ENCODE results near the gene WNT11. TPM values are rescaled to one million over a fixed set of nuclear protein-coding genes. Genes with fewer than 3 reads are reported as not detected.

Gene WNT11
- total RNA-seq, 1 donor from 2014 or later, result not detected

DNA sequence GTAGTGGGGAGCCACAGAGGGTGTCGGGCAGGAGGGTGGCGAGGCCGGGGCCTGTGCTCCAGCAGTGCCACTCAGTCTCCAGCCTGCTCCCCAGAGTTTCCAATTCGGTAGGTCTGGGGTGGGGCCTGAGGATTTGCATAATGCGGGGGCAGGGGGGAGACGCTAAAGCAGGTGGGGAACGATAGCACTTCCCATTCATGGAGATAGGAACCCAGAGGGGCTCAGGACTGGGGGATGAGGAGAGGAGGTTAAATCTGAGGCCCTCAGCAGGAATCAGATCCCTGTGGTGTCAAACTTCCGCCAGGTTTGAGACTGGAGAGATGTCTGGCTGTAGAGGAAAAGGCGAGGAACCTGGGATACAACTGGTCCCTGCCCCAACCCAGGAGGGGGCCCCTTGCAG is 29.8 kb downstream of the WNT11 start:
- no peak for DNase-seq (ENCODE audit: low read depth in 2 of 2)

DNA sequence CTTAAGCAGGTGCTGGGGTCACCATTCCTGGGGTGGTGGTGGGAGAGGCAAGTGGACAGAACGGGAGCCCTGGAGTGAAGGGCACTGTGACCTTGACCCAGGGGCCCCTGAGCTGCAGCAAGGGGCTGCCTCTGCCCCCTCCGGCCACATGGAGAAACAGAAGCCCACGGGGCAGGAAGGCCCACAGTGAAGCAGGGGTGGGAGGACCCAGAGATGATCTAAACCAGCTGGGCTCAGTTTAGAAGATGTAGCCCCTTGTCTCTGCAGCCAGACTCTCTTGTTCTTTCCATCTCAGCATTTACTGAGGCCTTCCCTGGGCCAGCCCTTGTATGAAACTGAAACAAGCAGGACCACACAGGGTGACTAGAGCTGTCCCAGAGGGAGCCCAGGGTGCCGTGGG is 30.5 kb downstream of the WNT11 start:
- DNase-seq (ENCODE audit: low read depth in 2 of 2), result no peak

DNA sequence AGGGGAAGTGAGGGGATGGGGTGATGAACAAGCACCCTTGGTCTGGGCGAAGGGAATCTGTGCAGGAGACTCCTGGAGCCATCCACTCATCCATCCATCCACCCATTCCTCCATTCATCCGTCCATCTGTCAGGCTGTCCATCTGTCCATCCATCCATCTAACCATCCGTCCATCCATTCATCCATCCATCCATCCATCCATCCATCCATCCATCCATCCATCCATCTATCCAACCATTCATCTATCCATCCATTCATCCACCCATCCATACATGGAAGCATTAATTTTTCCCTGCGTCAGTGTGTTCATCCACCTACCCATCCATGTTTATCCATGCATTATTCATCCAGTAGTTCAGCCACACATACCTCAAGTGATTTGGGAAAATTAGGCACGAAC is 32.0 kb downstream of the WNT11 start:
- no peak for DNase-seq (ENCODE audit: low read depth in 2 of 2)

DNA sequence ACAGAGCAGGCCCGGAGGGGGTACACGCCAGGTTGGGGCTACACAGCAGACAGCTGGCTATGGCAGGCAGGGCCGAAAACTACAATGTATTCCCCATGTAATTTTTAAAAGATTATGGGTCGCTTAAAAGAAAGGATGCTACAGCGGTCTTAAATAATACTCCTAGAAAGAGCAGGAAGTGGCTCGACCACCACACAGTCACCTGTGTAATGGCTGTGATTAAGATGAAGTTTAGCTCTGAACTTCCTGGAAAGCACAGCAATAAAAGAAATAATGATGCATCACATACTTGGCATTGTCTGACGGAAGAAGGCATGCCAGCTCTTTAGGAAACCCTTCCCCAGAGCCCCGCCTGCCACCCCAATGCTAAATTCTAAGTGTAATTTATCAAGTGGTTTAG is 32.6 kb downstream of the WNT11 start:
- DNase-seq (ENCODE audit: low read depth in 2 of 2), result no peak

DNA sequence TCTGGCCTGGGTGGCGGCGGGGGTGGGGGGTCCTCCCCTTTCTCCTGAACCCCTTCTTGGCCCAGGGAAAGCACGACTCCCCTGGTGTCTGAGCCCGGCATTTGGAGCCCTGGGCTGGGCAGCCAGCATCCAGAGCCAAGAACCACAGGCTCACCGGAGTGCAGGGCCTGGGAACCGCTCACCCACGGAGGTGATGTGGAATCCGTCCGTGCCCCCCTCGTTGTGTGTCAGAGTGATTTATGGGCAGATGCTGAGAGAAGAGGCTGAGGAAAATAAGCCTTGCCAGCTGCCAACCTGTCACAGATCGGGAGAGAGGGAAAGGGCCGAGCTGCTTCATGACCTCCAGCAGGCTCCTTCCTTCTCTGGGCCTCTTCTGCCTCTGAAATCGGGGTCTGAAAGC is 33.7 kb downstream of the WNT11 start:
- no peak for DNase-seq (ENCODE audit: low read depth in 2 of 2)

DNA sequence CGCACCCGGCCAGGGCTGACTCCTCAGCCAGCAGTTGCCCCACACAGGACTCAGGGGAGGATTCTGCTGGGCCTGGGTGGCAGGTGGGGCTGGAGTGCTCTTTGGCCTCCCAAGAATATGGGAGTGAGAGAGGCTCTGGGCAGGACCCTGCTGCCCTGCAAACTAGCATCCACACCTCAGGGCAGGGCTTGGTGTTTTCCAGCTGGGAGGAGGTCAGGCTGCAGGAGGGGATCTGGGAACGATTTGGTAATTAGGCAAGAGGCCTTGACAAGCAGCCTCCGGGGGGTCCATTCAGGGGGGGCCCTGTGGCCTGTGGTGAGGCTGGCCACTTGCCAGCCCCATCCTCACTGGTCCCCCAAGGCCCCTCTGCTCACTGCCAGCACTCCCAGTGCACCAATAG is 35.8 kb downstream of the WNT11 start:
- DNase-seq (ENCODE audit: low read depth in 2 of 2), result no peak

DNA sequence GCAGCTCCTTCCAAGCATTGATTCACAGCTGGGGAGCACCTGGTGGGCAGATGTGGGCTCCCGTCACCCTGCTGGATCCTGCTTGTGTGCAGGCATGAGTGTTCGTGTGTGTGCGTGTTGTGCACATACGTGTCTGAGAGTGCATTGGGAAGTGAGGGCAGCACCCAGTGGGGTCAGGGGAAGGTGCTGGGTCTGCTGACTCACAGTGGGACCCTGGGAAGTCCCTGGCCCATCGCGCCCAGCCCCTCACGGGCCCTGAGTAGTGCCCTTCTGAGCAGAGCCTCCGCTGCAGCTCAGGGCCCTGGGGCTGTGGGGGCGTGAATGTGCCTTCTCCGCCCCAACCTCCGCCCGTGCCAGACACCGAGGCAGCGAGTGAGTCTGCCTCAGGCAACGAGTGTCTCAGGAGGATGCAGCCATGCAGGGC is 36.8 kb downstream of the WNT11 start:
- no peak for DNase-seq (ENCODE audit: low read depth in 2 of 2)

DNA sequence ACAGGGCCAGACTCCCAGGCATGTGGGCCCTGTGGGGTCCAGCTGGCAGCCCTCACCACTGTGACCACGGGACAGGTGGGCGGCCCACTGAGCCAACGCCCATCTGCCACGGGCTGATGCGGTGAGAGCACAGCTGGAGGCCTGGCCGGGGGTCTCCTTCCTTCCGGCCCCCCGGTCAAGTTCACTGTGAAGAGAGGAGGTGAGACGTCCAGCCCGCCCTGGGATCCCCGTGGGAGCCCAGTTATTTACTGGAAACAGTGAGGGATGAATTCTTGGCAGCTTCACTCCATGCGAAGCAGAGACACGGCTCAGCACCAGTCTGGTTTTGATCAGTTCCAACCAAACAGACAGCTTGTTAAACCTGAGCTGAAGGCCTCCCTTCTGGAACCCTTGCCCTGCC is 38.7 kb downstream of the WNT11 start:
- DNase-seq (ENCODE audit: low read depth in 2 of 2), result no peak

DNA sequence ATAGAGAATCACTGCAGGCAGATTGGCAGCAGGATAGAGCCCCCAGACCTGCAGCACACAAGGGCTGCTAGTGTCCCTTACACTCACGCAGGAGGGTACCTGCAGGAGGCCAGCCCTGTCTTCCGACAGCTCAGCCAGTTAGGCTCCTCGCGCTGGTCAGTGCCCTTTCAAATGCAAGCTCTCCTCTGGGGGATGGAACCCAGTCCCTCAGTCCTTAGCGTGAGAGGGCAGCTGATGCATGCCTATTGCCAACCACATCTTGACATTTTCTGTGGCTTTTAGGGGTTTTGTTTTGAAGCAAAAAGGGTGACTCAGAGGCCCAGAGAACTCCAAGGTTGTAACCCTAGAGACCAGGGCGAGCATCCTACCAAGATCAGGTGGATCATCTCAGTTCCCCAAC is 40.0 kb downstream of the WNT11 start:
- DNase-seq (ENCODE audit: low read depth in 2 of 2), result no peak

DNA sequence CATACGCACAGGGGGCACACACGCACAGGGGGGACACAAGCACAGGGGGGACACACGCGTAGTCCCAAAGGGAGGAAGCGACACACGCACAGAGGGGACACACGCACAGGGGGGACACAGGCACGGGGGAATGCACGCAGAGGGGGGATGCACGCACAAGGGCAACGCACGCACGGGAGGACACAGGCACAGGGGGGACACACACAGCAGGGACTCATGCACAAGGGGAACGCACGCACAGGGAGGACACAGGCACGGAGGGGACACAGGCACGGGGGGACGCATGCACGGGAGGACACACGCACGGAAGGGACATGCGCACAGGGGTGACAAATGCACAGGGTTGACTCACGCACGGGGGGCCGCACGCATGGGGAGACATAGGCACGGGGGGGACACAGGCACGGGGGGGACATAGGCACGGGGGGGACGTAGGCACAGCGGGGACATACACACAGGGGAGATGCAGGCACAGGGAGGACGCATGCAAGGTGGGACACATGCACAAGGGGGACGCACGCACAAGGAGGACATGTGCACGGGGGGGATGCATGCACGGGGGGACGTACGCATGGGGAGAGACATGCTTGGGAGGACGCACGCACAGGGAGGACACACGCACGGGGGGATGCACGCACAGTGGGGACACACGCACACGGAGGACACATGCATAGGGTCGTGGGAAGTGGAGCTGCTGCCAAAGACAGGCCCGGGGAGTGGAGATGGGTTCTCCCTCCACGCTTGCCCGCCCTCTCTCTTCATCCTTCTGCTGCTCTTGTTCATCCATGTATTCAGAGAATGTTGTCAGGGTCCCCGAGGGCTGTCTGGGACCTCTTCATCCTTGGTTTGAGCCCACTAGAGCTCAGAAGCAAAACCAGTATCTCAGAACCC is 41.2 kb downstream of the WNT11 start:
- DNase-seq (ENCODE audit: low read depth in 2 of 2), result no peak

DNA sequence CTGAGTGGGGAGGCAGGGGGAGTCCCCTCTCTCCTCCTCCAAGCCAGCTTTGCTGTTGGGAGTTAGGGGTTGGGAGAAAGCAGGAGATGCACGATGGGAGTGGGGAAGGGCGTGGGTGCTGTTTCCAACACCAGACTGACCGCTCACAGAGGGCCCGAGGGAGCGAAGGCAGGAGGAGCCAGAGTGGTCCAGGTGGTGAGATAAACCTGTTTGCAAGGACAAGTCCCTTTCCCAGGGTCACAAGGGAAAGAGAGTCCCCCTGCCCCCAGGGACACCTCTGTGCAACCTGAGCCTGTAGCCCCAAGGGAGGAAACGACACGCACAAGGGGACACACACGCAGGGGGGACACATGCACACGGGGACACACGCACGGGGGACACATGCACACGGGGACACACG is 42.2 kb downstream of the WNT11 start:
- DNase-seq (ENCODE audit: low read depth in 2 of 2), result no peak

DNA sequence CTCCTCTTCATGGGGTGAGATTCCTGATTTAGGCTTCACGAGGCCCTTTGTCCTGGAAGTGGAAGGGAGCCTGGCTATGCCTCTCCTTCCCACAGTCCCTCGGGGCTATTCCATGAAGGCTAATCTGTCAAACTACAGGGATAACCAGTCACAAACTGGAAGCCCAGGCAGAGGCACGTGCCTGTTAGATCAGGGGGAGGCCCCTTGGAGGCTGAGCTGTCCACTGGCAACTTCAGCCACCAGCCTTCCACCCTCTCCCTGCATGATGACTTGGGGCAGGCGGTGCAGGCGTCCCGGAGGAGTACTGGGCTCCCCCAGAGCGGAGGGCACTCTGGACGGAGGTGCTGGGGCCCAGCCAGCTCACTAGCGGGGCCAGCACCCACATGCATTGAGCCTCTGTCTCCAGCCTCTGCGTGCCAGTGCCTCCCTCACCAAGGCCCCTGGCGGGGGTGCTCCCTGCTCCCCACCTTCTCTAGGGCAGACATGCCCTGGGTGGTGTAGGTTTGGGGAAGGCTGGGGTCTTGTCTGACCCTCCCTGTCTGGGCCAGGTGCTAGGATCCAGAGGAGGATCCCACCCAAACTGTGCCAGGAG is 42.9 kb downstream of the WNT11 start:
- DNase-seq (ENCODE audit: low read depth in 2 of 2), result no peak

DNA sequence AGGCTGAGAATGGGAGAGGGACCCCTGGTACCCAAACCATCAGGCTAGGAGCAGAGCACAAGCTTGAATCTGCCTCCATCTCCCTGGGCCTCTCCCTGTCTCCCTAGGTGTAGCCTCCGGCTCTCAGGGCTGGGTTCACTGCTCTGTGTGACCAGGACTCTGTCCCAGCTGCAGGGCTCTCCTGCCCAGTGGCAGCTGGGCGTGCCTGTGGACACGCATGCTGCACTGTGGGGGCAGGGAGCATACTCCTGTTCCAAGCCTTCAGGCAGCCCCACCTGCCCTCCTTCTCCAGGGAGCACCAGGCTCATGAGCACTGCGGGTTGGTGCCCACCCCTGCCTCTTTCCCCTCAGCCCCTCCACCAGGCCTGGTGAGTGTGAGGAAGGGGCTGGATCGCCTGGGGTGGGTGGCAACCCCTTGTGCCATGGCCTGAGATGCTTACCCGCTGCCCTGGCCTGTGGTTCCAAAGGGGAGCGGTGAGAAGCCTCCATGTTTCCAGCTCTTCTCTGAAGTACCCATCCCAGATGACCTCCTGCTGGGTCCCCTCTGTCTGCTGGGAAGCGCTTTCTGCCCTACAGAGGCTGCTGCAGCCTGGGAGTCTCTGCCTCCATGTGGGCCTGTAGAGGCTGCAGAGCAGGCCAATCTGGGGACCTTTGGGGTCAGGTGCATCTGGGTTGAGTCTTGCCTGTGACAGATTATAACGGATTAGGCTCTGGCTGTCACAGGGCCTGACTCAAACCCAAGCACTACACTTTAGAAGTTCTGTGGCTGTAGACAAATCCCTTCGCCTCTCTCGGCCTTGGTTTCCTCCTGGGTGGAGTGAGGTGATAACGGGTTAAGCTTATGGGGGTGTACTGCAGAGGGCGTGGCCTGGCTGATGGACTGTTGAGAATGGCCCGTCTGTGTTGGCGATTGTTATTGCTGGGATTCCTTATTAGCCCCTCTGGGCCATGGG is 43.7 kb downstream of the WNT11 start:
- DNase-seq (ENCODE audit: low read depth in 2 of 2), result no peak

DNA sequence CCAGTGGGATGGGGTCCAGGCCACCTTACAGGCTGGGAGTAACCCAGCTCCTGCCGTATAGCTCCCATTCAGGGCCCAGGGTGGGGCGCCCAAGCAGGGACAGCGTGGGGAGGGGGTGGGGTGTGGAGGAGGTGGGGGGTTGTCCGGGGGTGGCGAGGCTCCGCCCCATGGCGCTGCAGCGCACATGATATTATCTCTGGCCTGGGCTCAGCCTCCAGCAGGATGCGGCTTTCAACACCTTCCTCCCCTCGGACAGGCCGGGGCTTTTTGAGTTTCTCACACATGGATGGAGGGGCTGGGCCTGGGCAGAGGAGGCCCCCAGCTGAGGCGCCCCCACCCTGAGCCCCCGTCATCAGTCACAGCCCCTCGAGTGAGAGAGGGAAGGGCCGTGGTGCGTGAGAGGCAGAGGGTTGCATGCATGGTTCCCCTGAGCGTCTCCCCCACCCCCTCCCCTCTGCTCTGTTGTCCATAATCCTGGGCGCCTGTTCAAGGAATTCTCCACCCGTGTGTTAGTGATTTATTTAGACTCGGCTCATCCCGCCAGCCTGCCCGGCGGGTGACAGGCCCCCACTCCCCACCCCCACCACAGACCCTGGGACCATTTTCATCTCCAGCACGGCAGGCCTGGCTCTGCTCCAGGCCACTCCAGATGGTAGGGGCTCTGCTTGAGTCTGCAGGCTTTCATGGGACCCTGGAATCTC is 44.9 kb downstream of the WNT11 start:
- DNase-seq (ENCODE audit: low read depth in 2 of 2), result peak; percentile 41 to 75

DNA sequence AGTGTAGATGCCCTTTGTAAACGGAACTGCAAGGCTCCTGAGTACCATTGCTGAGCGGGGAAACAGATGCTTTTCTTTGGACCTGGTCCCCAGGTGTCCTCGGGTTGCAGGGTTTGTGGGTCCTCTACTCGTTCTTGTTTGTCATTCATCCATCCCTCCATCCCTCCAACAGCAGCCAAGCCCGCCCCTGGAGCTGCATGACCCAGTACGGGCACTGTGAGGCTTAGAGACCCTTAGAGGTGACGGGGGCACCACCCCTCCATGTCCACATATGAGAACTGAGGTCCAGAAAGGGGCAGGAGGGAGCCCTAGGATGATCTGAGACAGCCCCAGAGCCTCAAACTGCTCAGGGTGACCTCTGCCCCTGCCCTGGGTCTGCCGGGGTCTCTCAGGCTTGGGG is 45.4 kb downstream of the WNT11 start:
- no peak for DNase-seq (ENCODE audit: low read depth in 2 of 2)

DNA sequence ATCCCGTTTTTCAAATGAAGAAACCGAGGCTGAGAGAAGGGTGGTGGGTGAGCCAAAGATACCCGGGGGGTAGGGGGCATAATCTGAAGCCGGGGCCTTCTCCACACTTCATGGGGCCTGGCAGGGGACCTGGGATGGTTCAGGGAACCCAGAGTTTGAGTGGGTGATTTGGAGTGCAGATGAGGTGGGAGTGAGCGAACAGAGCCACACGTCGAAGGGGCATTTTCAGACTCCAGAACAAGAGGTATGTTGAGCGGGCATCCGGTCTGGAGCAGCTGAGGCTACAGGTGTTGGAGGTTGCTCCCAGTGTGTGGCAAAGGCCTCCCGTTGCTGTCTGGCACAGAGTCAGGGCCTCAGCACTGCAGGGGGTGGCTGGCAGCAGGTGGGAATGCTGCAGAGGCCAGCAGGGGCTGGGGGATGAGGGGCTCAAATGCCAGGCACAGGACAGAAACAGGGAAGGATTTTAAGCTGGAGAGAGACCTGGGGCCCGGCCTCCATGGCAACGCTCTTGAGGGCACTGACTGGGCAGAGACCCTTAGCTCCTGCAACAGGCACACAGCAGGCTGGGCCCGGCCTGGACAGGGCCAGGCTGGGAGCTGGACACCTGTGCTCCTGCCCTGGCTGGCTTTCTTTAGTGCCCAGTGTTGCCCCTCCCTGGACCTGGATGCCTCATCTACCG is 46.2 kb downstream of the WNT11 start:
- DNase-seq (ENCODE audit: low read depth in 2 of 2), result no peak

DNA sequence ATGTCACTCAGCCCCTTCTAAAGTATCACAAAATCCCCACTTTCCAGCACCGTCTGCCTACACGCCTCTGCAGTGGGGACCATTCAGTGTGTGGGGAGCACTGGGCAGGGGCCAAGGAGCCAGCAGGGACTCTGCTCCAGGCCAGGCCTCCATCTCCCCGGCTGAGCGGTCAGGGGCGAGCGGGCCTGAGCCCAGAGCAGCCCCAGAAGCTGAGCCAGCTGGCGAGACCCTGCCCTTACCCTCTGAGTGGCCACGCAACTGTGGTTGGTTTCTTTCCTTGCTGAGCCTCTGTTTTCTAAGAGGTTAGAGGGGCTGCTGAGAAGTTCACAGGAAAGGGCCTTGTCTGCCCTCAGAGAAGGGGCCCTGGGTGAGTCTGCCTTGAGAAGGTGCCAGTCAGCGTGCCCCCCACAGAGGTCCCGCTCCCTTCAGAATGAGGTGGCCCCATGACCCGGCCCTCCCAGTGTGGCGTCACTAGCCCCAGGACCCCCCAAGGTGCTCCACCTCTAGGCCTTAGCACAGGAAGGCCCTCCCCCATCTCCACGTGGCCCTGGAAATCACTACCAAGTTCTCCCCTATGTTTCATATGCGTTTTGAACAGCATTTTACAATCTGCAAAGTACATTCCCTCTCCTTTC is 46.9 kb downstream of the WNT11 start:
- no peak for DNase-seq (ENCODE audit: low read depth in 2 of 2)

DNA sequence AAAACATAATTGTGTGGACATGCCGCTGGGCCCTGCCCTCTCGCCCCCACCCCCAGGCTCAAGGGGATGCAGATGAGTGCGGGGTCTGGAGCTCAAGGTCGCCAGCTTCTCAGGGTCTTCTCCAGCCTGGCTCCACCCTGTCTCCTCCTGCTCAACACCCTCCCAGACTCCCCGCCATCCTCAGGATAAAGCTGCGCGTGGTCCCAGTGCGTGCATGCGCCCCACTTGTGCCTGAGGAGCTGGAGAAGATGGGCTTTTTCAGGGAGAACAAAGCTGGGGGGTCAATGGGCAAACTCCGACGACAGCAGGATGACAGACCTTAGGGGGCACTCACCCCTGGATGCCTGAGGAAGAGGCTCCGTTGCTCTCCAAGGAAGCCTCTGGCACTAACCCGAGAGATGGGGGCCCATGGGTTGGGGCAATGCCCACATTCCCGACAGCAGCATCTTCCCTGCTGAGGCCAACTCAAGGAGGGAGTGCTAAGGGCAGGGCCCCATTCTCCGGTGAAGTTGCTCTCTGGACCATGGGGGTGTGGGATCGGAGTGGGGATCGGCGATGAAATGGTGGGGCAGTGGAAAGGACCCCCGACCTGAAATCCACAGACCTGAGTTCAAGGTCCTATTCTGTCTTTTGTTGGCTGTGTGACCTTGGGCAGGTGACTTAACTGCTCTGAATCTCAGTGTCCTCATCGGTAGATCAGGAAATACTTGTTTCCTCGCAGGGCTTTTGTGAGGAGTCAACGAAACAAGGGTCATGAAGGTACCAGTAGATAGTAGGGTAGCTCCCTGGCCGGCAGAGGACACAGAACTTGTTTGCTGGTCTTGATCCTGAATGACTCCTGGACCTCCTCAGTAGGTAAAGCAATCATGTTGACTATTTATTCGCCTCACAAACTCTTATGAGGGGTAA is 47.7 kb downstream of the WNT11 start:
- DNase-seq (ENCODE audit: low read depth in 2 of 2), result no peak

DNA sequence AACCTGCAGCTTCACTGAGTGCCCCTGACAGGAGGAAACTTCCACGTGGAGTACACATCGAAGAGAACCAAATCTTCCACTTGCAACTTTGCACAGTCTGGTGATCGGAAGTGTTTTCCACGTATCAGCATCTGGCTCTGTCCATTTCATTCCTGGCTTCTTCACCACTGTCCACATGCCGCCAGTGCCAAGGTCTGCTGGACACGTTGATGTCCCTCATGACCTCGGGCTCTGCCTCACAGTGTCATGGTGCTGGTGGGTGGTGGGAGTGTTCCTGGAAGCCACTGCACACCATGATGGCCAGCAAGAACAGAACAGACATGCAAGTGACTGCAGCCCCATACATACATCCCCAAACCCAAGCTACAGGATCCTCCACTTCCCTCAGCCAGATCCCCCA is 48.4 kb downstream of the WNT11 start:
- DNase-seq (ENCODE audit: low read depth in 2 of 2), result no peak

Measured in dermis microvascular lymphatic vessel endothelial cell (primary cell).